PC-9 (cell line): ENCODE measurements around the gene NOP56. TPM values are rescaled to one million over a fixed set of nuclear protein-coding genes. Genes with fewer than 3 reads are reported as not detected.

Experiments
- BruUV-seq: library from RNA; stranded (reverse); fragments of 400-500 nt; replicated peaks from 2 replicates; lab custom pipeline; 2021; lab: Mats Ljungman, UMichigan
- CTCF ChIA-PET: fragments of 300-600 bp; sonication (Branson Sonifier 250); formaldehyde crosslinking; loops from one replicate; lab custom pipeline; 2022; ENCODE audit warnings: antibody characterized with exemption; lab: Charles Lee
- POLR2A ChIA-PET: fragments of 300-600 bp; sonication (Branson Sonifier 250); formaldehyde crosslinking; loops from one replicate; lab custom pipeline; 2022; ENCODE audit warnings: antibody characterized with exemption; ENCODE audit not compliant: unreplicated experiment; lab: Charles Lee
- DNase-seq, 2 experiments: peaks; one replicate each; pipeline versions ENCODE4 v3.0.0 to v3.0.0-alpha.2; 2015 to 2022; ENCODE audit warnings: mixed read lengths in 1 of 2
- H2AFZ ChIP-seq: fragments of 200-600 bp; sonication (generic); 2 replicates; pipeline ENCODE4 v1.8.1; 2017; ENCODE audit warnings: antibody characterized with exemption
- H3F3A ChIP-seq: fragments of 200-600 bp; sonication (generic); 2 replicates; pipeline ENCODE4 v1.8.1; 2017; ENCODE audit warnings: antibody characterized with exemption, mild to moderate bottlenecking, low read depth; ENCODE audit not compliant: insufficient read depth
- H3K27ac ChIP-seq: fragments of 200-600 bp; sonication (generic); 2 replicates; pipeline ENCODE4 v1.6.1; 2016; ENCODE audit warnings: mixed run types
- H3K27me3 ChIP-seq: fragments of 200-600 bp; sonication (generic); 2 replicates; pipeline ENCODE4 v1.6.1; 2016; ENCODE audit warnings: low read depth, mixed run types; ENCODE audit not compliant: insufficient read depth
- H3K36me3 ChIP-seq: fragments of 200-600 bp; sonication (generic); 2 replicates; pipeline ENCODE4 v1.6.1; 2016; ENCODE audit warnings: low read depth, mixed run types
- H3K4me1 ChIP-seq: fragments of 200-600 bp; sonication (generic); replicated peaks from 2 replicates; pipeline ENCODE4 v1.6.1; 2016; ENCODE audit warnings: mixed run types; ENCODE audit not compliant: insufficient read depth
- H3K4me2 ChIP-seq: fragments of 200-600 bp; sonication (generic); 2 replicates; pipeline ENCODE4 v1.6.1; 2017; ENCODE audit warnings: mixed run types
- H3K4me3 ChIP-seq: fragments of 200-600 bp; sonication (generic); 2 replicates; pipeline ENCODE4 v1.6.1; 2016; ENCODE audit warnings: mixed run types
- H3K79me2 ChIP-seq: fragments of 200-600 bp; sonication (generic); 2 replicates; pipeline ENCODE4 v1.6.1; 2017; ENCODE audit warnings: low read depth, mixed run types
- H3K9me2 ChIP-seq: fragments of 200-600 bp; sonication (generic); 2 replicates; pipeline ENCODE4 v1.8.1; 2017; ENCODE audit warnings: mild to moderate bottlenecking; ENCODE audit not compliant: insufficient read depth
- H3K9me3 ChIP-seq: fragments of 200-600 bp; sonication (generic); 2 replicates; pipeline ENCODE4 v1.8.1; 2016; ENCODE audit warnings: low read depth; ENCODE audit not compliant: insufficient read depth
- H4K20me1 ChIP-seq: fragments of 200-600 bp; sonication (generic); 2 replicates; pipeline ENCODE4 v1.8.1; 2017; ENCODE audit not compliant: insufficient read depth
- EZH2 ChIP-seq: fragments of 200-600 bp; sonication (generic); IDR thresholded peaks from 2 replicates; pipeline ENCODE4 v1.8.0; 2017; ENCODE audit warnings: antibody characterized with exemption, low read depth
- intact Hi-C: fragments of 100-400 bp; cut with micrococcal nuclease; formaldehyde crosslinking; loops from one replicate; pipeline ENCODE4 v1.10.0; 2022; ENCODE audit not compliant: unreplicated experiment
- total RNA-seq: library from RNA; stranded (reverse); gene quantifications from 2 replicates; pipeline ENCODE4 v1.2.3, GENCODE V29; 2021
- TF ChIP-seq, protein P1 (sequence below): fragments of 200-600 bp; sonication (generic); conservative IDR thresholded peaks from 2 replicates; pipeline ENCODE4 v1.6.1; 2017; ENCODE audit warnings: mixed run types, antibody characterized with exemption, mild to moderate bottlenecking, moderate library complexity

NOP56 gene
- total RNA-seq, 1 experiment from 2014 or later, result 210 TPM

DNA sequence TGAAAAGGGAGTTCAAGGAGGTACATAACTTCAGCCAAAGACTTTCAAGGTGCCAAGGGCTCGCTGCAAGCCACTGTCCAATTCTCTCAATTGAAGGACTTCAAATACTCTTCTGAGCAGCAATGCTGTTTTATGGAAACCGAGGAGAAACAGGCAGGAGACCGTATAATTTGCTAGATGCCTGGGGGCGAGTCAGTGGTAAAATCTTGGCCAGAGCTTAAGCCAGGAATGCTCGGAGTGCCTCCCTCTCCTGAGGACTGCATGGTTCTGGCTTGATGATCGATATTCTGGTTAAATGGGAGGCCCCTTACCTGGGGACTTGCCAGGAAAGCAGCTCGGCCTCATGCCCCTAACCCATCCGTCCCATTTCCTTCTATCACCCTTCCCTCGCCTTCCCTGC is 35.8 kb upstream of the NOP56 start:
- no peaks in the 10 kb centered on the region for H3K79me2 ChIP-seq
- peaks cover 44% of the 10 kb centered on the region for H3K27me3 ChIP-seq
- intact Hi-C loops, result no loop called here
- ChIA-PET POLR2A (no interaction called here), CTCF (interaction anchor here (0.7 kb wide), 1 partner anchor 585 kb away, joined by 3 read pairs; no protein-coding TSS in a partner anchor)
- no peak overlapping the region for H3K4me3 ChIP-seq
- H3F3A ChIP-seq, result no peaks in the 10 kb centered on the region
- H3K4me1 ChIP-seq, result no peaks in the 10 kb centered on the region
- no peak overlapping the region for H3K27ac ChIP-seq
- TF ChIP-seq, protein P1, sequence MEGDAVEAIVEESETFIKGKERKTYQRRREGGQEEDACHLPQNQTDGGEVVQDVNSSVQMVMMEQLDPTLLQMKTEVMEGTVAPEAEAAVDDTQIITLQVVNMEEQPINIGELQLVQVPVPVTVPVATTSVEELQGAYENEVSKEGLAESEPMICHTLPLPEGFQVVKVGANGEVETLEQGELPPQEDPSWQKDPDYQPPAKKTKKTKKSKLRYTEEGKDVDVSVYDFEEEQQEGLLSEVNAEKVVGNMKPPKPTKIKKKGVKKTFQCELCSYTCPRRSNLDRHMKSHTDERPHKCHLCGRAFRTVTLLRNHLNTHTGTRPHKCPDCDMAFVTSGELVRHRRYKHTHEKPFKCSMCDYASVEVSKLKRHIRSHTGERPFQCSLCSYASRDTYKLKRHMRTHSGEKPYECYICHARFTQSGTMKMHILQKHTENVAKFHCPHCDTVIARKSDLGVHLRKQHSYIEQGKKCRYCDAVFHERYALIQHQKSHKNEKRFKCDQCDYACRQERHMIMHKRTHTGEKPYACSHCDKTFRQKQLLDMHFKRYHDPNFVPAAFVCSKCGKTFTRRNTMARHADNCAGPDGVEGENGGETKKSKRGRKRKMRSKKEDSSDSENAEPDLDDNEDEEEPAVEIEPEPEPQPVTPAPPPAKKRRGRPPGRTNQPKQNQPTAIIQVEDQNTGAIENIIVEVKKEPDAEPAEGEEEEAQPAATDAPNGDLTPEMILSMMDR, result no peak
- no peak for TF ChIP-seq EZH2
- no peaks in the 10 kb centered on the region for H4K20me1 ChIP-seq
- no TSS peak for BruUV-seq
- peaks cover 3% of the 10 kb centered on the region; the same call in 1 of the 2 replicates for H3K9me3 ChIP-seq
- DNase-seq, result no peak
- no peaks in the 10 kb centered on the region for H3K9me2 ChIP-seq
- no peak overlapping the region for H3K4me2 ChIP-seq
- H3K36me3 ChIP-seq, result no peaks in the 10 kb centered on the region
- H2AFZ ChIP-seq, result no peak overlapping the region

DNA sequence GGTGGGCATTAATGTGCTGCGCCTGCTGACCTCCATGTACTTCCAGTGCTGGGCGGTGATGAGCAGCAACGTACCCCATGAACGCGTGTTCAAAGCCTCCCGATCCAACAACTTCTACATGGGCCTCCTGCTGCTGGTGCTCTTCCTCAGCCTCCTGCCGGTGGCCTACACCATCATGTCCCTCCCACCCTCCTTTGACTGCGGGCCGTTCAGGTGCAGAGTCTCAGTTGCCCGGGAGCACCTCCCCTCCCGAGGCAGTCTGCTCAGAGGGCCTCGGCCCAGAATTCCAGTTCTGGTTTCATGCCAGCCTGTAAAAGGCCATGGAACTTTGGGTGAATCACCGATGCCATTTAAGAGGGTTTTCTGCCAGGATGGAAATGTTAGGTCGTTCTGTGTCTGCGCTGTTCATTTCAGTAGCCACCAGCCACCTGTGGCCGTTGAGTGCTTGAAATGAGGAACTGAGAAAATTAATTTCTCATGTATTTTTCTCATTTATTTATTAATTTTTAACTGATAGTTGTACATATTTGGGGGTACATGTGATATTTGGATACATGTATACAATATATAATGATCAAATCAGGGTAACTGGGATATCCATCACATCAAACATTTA is 35.2 kb upstream of the NOP56 start:
- no peak for DNase-seq
- TF ChIP-seq, protein P1, result no peak
- TF ChIP-seq EZH2, result no peak
- ChIA-PET POLR2A (no interaction called here), CTCF (interaction anchor here (0.7 kb wide), 1 partner anchor 585 kb away, joined by 3 read pairs; no protein-coding TSS in a partner anchor)
- H3K27ac ChIP-seq, result no peak overlapping the region
- intact Hi-C loops, result no loop called here
- no peaks in the 10 kb centered on the region for H3K79me2 ChIP-seq
- no peaks in the 10 kb centered on the region for H3K36me3 ChIP-seq
- no peak overlapping the region for H3K4me2 ChIP-seq
- BruUV-seq, result no TSS peak
- no peaks in the 10 kb centered on the region for H3K4me1 ChIP-seq
- no peak overlapping the region for H2AFZ ChIP-seq
- H3K9me3 ChIP-seq, result peaks cover 3% of the 10 kb centered on the region; the same call in 1 of the 2 replicates
- H3F3A ChIP-seq, result no peaks in the 10 kb centered on the region
- H4K20me1 ChIP-seq, result no peaks in the 10 kb centered on the region
- no peaks in the 10 kb centered on the region for H3K9me2 ChIP-seq
- peaks cover 40% of the 10 kb centered on the region for H3K27me3 ChIP-seq
- no peak overlapping the region for H3K4me3 ChIP-seq

DNA sequence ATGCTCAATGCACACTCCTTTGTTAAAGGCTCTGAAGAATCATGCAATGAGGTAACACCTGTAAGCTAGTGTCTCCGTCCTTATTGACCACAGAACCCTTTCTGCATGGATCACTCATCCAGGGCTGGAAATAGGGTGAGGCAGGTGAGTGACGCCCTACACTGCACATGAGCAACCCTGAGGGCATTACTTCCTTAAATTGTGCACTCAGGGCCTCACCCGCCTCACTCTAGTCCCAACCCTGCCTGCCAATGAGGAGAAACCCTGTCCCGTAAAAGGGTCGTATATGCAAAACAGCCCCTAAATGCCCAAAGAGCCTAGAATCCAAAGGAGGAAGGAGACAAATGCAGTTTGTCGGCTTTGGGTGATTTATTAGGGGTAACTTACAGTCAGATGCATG is 33.6 kb upstream of the NOP56 start:
- H3K27me3 ChIP-seq, result peaks cover 25% of the 10 kb centered on the region
- no peak overlapping the region for H3K27ac ChIP-seq
- no peak for DNase-seq
- no peaks in the 10 kb centered on the region for H3F3A ChIP-seq
- H3K36me3 ChIP-seq, result no peaks in the 10 kb centered on the region
- TF ChIP-seq, protein P1, result no peak
- TF ChIP-seq EZH2, result no peak
- CTCF ChIA-PET, result no interaction called here
- intact Hi-C loops, result no loop called here
- H3K4me1 ChIP-seq, result no peaks in the 10 kb centered on the region
- H3K4me3 ChIP-seq, result no peak overlapping the region
- H4K20me1 ChIP-seq, result no peaks in the 10 kb centered on the region
- peaks cover 3% of the 10 kb centered on the region; the same call in 1 of the 2 replicates for H3K9me3 ChIP-seq
- POLR2A ChIA-PET, result no interaction called here
- no peaks in the 10 kb centered on the region for H3K9me2 ChIP-seq
- no peaks in the 10 kb centered on the region for H3K79me2 ChIP-seq
- BruUV-seq, result no TSS peak
- H2AFZ ChIP-seq, result no peak overlapping the region
- no peak overlapping the region for H3K4me2 ChIP-seq
